Ishikawa (cell line): ENCODE measurements around the gene ZNF865.

Experiments
- CEBPB ChIP-seq: IDR thresholded peaks from 2 replicates; pipeline ENCODE4 v1.6.1; 2012
- CREB1 ChIP-seq: IDR thresholded peaks from 2 replicates; pipeline ENCODE4 v1.6.1; 2012; ENCODE audit warnings: low read depth
- EGR1 ChIP-seq: IDR thresholded peaks from 2 replicates; pipeline ENCODE4 v1.6.1; 2012
- EP300 ChIP-seq: IDR thresholded peaks from 2 replicates; pipeline ENCODE4 v1.6.1; 2012; ENCODE audit warnings: borderline replicate concordance
- FOXM1 ChIP-seq: IDR thresholded peaks from 2 replicates; pipeline ENCODE4 v1.6.1; 2012; ENCODE audit warnings: low read depth, borderline replicate concordance
- MAX ChIP-seq: IDR thresholded peaks from 2 replicates; pipeline ENCODE4 v1.6.1; 2012
- NFIC ChIP-seq: IDR thresholded peaks from 2 replicates; pipeline ENCODE4 v1.6.1; 2012
- RAD21 ChIP-seq: IDR thresholded peaks from 2 replicates; pipeline ENCODE4 v1.6.1; 2012; ENCODE audit warnings: low read depth
- REST ChIP-seq: IDR thresholded peaks from 2 replicates; pipeline ENCODE4 v1.6.1; 2012; ENCODE audit warnings: low read depth, mild to moderate bottlenecking
- TAF1 ChIP-seq: IDR thresholded peaks from 2 replicates; pipeline ENCODE4 v1.6.1; 2012; ENCODE audit warnings: low read depth, mild to moderate bottlenecking
- TCF12 ChIP-seq: IDR thresholded peaks from 2 replicates; pipeline ENCODE4 v1.6.1; 2012; ENCODE audit warnings: low read depth
- TEAD4 ChIP-seq: IDR thresholded peaks from 2 replicates; pipeline ENCODE4 v1.6.1; 2012
- USF1 ChIP-seq: IDR thresholded peaks from 2 replicates; pipeline ENCODE4 v1.6.1; 2012
- YY1 ChIP-seq: IDR thresholded peaks from 2 replicates; pipeline ENCODE4 v1.6.1; 2012; ENCODE audit warnings: low read depth
- ZBTB7A ChIP-seq: IDR thresholded peaks from 2 replicates; pipeline ENCODE4 v1.6.1; 2012; ENCODE audit warnings: low read depth

Gene ZNF865

GRCh38 chr19:55598034-55598433 lies 7.4 kb upstream of the ZNF865 start:
- no peak for TF ChIP-seq ZBTB7A
- TF ChIP-seq FOXM1: no peak
- TF ChIP-seq REST: no peak
- TF ChIP-seq CEBPB: no peak
- no peak for TF ChIP-seq EGR1
- no peak for TF ChIP-seq YY1
- TF ChIP-seq TEAD4: no peak
- no peak for TF ChIP-seq MAX
- no peak for TF ChIP-seq TAF1
- no peak for TF ChIP-seq NFIC
- TF ChIP-seq RAD21: no peak
- TF ChIP-seq EP300: no peak
- TF ChIP-seq TCF12: no peak
- TF ChIP-seq USF1: no peak
- TF ChIP-seq CREB1: no peak

- TF ChIP-seq TAF1 (peak; percentile 71; the same call in 1 of the 2 replicates), NFIC (no peak)
These were observed 6.6 kb upstream of the ZNF865 start for GRCh38 chr19:55598719-55599467.

- TF ChIP-seq NFIC: peak; percentile 77
- peak; percentile 55; the same call in 1 of the 2 replicates for TF ChIP-seq ZBTB7A
- peak; percentile 78 for TF ChIP-seq CREB1
- no peak for TF ChIP-seq USF1
- TF ChIP-seq TAF1: peak; percentile 14; the same call in 1 of the 2 replicates
- TF ChIP-seq TCF12: peak; percentile 71; the same call in 1 of the 2 replicates
- TF ChIP-seq MAX: no peak
- peak; percentile 93; the same call in 1 of the 2 replicates for TF ChIP-seq YY1
- TF ChIP-seq EGR1: peak; percentile 83
These were observed 6.0 kb upstream of the ZNF865 start, which contains the start of gene FIZ1 for GRCh38 chr19:55599468-55599841. FIZ1 (minus strand) TSS chr19:55599517; CDS start chr19:55597865, 1,652 bp downstream.

GRCh38 chr19:55599842-55600661 lies 5.4 kb upstream of the ZNF865 start, which contains the start of gene ZNF524:
ZNF524 (plus strand) TSS chr19:55600288; CDS start chr19:55602113, 1,825 bp downstream.
- TF ChIP-seq TAF1 (peak; percentile 55), TCF12 (0 out of 2 replicates have a peak, but pooled peaks have one; percentile 24), MAX (peak; percentile 48), CEBPB (no peak), EGR1 (peak; percentile 80), ZBTB7A (peak; percentile 90), REST (no peak), YY1 (peak; percentile 97)

- TF ChIP-seq EGR1: no peak
- TF ChIP-seq USF1: no peak
- no peak for TF ChIP-seq CEBPB
- no peak for TF ChIP-seq MAX
- TF ChIP-seq TEAD4: no peak
- TF ChIP-seq CREB1: no peak
- TF ChIP-seq RAD21: no peak
- no peak for TF ChIP-seq YY1
- no peak for TF ChIP-seq ZBTB7A
- TF ChIP-seq TCF12: no peak
- no peak for TF ChIP-seq REST
- TF ChIP-seq NFIC: no peak
- no peak for TF ChIP-seq EP300
- no peak for TF ChIP-seq FOXM1
- no peak; the same call in 1 of the 2 replicates for TF ChIP-seq TAF1
These were observed 4.8 kb upstream of the ZNF865 start for GRCh38 chr19:55600662-55601028.
